ENCODE measurements around the gene SRGAP3. TPM values are rescaled to one million over a fixed set of nuclear protein-coding genes. Genes with fewer than 3 reads are reported as not detected.
"Not testable (repeated sequence)": the region's sequence is repeated elsewhere in the genome, so short reads cannot be mapped to it uniquely, and the experiment has no call there.

Gene SRGAP3
- total RNA-seq, 1 donor from 2014 or later: 7.1 TPM

DNA sequence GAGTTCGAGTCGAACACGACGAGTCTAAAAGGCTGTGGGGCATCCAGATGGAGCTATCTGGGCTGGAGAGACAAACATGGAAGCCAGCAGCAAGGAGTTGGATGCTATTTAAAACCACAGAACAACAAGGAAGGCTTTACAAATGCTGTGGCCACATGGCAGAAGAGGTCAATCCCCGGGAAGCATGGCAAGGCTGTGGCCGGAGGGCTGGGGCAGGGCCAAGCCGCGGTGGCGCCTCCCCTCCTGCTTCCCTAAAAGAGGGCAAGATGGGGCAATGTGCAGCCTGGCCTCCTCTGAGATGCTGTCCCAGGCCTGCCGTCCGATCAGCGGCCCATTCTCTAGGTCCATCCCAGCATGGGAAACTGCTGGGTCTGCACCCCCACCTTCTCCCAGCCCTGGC lies 139.1 kb downstream of the SRGAP3 start:
- DNase-seq: no peak

DNA sequence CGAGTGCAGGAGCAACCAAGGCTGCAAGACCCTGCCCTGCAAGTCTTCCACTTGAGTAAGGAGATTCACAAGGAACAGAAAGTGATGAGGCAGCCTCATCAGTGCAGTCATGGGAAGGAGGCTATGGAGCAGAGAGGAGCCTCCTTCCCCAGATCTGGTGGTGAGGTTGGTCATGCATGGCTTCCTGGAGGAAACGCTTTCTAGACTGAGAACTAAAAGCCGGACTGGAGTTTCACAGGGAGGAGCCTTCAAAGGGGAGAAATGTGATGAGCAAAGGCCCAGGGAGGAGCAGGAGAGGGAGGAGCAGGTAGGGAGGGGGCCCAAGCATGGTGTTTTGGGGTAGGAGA lies 139.9 kb downstream of the SRGAP3 start:
- no peak for DNase-seq

DNA sequence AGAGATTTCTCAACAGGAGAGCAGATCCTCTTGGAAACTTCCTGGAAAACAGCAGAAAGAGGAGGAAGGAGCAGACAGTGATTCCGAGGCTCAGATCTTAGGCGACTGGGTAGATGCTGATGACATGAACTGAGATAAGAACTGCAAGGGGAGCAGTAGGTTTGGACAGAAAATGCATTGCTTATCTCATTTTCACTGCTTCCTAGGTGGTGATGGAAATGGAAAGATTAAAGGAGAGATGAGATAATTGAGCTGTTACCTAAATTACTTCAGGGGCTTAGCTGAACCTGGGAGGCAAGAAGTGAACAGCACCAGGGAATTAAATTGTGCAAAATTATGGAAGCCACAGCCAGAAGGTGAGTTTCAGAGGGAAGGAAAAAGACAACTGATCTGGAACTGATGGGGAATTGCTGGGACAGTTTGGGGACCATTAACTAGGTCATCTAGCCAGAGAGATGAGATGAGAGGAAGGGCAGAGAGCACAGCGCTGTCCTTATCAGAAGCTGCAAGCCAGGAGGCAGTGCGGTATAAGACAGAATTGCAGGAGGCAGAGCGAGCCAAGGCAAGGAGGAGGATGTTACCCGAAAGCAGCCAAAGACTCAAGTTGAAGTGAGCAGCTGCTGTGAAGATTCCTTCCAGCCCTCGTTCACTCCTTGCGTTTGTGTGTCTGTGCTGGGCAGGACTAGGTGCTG lies 140.4 kb downstream of the SRGAP3 start:
- no peak for DNase-seq

DNA sequence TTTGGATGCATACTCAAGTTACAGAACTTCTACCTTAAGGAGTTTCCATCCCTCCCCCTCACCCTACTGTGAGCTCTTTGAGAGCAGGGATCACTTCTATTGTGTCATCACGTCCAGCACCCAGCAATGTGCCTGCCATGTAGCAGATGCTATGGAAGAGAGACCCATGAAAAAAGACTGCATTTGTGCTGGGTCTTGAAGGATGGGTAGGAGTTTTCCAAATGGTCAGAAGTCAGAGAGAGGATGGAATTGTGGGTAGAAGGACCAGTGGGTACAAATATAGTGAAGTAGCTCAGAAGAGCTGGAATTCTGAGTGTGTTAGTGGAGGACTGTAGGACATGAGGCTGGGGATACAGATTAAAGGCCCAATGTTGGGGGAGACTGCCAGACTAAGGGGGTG lies 141.7 kb downstream of the SRGAP3 start:
- DNase-seq: no peak

DNA sequence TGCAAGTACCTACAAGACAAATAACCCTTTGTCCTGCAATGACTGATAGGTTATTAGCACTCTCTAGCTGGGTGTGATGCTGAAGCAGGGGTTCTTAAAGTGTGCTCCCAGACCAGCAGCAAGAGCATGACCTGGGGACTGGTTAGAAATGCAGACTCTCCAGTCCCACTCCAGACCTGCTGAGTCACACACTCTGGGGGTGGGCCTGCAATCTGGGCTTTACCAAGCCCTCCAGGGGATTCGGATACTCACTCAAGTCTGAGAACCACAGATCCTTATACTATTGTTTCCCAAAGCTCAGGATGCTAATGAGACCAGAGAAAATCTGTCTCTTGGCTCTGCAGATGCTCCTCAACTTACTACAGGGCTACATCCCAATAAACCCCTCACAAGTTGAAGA lies 144.0 kb downstream of the SRGAP3 start:
- no peak for DNase-seq

DNA sequence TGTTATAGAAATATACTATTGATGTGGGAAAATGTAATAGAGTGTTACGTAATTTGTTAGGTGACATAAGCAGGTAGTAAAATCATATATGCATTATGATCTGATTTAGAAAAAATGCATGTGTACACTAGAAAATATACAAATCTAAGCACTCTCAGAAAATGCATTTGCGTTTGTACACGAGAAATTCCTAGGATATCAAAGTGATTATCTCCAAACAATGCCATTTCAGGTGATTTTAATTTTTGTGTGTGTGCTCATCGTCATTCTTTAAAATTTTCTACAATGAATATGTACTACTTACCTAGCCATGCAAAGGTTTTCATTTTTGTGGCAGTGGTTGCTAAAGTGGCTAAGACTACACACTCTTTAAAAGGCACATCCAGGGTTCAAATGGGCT lies 145.3 kb downstream of the SRGAP3 start:
- no peak for DNase-seq

DNA sequence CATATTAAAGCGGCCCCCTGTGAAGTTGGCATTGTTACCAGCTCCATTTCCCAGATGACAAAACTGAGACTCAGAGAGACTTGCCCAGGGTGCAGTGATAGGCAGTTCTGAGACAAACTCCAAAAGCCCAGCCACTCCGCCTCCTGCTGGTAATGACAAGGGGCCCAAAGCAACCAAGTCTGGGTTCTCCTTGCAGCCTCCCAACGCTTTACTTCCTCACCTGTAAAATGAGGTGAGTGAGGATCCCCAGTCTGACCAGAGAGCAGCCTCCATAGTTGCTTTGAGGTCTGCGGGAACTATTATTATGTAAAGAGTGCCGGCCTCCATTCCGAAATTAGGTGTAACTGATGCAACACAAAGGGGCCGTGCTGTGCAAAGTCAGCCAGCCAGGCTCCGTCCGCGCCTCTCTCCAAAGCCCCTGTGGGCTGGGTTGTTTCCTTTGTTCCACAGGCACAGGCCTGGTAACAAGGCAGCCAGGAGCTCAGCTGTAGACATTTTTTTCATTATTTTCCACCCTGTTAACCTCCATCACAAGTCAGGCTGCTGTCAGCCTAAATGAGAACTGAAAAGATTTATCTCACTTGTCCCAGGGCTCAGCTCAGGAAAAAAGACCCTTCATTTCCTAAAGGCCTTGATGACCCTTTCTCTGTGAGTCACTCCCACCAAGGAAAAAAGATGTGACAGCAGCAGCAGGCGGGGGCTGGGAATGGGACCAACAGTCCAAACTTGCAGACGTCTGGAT lies 147.0 kb downstream of the SRGAP3 start:
- DNase-seq: no peak

DNA sequence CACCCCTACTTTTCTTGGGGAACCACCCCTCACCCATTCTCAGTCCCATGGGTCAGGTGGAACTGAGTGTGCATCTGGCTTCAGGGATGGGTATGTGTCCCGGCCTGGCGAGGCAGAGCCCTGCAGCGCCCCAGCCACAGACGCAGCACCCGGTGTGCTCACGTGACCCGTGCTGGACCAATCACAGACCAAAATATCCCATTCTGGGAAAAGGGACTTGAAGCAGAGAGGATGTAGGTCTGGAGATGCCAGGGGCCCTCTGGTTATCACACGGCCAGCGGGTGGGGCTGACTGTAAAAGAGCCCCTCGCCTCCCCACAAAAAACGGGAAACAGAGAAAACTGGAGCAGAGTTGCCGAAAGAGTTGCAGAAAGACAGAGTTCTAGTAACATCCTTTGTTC lies 148.2 kb downstream of the SRGAP3 start:
- no peak for DNase-seq

DNA sequence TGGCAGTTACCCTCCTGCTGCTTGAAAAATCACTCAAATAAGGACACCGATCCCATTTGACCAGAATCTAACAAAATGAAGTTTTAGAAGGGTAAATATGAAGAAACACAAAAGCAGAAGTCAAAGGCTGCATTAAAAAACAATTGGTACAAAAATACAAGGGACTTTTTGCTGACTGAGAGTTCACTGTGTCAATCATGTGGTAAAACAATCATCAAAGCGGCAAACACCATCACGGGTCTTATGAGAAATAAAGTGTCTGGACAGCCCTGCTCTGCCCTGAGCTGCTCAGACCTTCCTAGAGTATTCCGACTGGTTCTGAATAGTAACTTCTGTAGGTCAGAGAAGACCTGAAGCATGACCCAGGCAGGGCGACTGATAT lies 148.9 kb downstream of the SRGAP3 start:
- DNase-seq: no peak

DNA sequence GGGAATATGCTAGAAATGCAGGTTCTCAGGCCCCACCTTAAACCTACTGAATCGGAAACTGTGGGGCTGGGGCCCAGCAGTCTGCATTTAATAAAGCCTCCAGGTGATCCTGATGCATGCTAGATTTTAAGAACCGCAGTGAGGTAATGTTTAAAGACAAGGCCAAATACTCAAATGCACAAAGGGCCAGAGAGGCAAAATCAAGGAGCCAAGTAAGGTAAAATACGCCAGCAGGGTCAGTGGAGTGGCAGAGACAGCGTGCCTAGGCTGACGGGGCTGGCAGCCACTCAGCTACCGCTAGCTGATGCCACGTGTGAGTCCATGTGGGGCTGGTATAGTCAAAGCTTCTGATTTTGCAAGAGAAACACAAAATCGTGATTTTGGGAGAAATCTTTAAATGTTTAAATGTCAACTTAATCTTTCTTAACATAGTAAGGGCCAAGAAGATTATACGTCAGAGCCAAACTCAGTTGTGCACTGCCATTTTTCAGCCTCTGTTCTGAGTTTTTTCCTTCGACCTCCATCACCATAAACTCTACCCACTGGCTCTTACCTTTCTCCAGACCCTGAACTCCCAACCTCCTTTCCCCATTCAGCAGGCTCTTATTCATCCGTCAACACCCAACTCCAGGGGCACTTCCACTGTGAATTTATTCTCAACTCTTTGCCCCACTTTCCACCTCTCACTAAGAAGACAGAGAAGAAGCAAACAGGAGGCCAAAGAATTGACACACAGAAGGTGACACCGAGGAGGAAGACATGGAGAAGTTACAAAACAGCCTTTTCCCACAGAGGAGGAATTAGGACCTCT lies 149.5 kb downstream of the SRGAP3 start:
- no peak for DNase-seq

DNA sequence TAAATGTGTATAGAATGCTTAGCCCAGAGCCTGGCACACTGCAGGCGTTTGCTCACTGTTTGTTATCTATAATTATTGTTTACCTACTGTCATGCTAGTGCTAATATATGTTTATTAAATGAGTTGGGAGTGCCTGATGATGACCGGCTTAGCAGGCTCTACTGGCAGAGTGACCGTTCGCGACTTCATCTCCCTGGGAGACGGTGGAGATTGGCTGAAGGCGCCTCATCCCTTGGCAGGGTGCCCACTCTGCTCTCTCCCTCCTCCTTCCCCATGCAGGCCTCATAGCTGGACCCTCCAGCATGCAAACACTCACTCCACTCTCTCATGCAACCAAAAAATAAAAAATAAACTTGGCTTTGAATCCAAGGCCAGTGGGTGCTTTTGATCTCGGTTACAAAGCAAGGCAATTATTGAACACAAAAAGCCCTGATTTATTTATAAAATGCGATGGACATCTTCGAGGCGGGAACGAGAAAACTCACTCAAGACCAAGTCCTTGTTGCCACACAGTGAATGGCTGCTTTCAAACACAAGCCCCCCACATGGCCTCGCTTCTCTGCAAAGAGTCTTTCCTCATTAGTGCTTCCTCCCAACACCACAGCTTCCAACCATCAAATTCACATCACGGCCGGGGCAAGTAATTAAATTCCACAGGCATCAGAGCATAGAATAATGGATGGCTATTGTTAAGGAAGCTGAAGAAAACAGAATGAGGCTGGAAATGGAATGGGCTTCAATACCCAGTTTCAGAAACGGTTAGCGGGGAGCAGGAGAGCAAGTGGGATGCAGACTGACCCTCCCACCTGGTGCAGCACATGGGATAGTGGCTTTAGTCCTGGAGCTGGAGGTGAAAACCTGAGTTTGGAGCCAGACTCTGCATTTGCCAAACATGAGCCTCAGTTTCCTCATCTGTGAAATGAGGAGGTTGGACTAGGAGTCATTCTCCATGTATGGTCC lies 150.4 kb downstream of the SRGAP3 start:
- DNase-seq: no peak

DNA sequence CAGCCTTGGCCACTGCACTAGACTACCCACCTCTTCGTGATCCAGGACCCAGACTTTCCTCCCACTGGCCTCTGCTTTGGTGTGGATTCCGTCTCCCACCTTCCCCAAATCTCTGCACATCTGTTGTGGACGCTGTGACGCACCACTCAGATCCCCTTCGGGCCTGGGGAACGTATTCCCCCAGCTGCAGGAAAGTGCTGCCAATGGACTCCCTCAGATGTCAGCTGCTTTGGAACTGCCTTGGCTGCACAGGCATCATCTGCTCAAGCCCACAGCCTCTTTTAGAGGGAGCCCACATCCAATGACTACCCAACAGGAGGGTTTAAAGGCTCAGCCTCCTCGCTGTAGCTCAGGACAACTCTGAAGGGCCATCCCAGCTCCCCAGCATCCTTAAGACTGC lies 152.0 kb downstream of the SRGAP3 start:
- DNase-seq: no peak

DNA sequence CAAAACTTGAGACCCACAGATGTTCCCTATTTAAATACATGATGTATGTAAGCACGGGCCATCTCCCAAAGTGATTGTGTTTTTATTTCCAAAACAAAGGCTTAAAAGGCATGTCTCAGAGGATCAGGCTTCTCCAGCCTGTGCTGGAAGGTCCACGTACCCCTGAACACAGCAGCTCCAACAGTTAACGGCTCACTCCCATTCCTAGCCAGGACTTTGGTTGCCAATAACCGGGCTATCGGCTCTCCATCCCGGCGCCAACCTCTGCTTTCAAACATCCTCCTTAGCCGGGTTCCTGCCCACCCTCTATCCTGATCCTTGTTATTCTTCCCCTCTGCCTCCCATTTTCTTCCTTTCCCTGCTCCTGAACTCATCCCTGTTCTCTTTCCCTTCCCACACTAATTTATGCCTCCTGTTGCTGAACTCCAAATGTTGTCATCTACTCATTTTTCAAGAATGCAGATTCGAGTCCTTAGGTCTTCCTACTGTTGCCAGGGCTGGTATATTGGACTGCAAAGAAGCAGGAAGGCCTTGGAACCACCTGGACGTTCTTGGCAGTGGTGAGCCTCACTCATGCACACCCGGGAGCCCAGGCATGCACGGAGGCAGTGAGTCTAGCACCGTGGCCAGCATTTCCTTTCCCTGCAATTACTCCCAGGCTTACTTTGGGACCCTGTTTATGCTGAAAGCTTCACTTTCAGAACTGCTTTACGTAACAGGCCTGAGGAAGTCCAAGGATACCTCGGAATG lies 157.8 kb downstream of the SRGAP3 start:
- no peak for DNase-seq

DNA sequence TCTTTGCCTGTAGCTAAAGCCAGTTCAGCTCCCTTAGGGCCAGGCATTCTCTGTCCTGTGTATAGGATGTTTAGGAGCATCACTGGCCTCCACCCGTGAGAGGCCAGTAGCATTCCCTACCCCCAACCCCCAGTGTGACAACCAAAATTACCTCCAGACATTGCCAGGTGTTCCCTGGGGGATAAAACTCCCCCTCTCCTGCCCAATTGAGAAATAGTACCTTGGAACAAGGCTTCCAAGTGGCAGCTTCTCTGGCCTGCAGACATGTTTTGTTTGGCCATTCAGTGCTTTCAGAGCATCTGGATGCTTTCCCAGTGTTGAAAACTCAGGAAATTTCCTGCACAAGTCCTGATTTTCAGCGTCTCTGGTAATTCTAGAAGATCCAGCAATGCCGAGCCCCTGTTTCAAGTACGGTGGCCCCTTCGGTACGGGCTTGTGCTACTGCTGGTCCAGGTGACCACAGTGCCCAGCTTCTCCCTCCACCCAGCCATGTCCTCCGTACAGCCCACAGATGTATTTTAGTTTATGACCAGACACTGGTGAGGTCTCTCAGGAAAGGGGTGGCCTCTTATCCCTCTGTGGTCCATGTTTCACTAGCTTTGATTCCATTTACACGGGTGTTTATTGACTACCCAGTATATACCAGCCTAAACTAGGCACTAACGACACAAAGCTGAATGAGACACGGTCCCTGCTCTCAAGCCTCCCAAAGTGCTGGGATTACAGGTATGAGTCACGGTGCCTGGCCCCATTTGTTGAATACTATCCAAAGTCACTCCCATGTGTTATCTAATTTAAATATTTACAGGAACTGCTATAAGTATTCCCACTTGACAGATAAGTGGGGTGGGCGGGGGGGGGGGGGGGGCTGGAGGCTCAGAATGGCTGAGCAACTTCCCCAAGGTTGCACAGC lies 160.7 kb downstream of the SRGAP3 start:
- no peak for DNase-seq

DNA sequence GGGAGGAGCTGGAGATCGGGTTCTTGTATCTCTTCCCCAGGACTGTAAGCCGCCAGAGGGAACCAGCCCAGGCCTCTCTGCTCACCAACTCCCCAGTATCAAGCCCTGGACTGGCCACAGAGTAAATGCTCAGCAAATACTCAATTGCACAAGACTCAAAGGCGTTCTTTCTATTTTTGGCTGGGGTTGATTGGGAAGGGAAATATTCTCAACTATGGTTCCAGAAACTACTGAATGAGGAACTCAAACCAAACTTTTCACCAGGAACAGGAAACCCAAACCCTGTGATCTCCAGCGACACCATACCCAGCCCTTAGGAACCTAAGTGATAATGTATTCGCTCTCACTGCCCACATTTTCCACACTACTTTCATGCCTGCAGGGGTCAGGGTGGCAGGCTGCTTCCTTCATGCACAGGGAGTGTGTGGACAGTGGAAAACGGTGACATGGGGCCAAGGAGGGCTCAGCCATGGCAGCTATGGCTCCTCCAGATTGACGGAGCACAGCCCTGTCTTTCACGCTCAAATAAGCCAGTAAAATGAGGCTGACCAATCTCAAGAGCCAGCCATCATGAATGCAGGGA lies 161.5 kb downstream of the SRGAP3 start:
- DNase-seq: no peak

DNA sequence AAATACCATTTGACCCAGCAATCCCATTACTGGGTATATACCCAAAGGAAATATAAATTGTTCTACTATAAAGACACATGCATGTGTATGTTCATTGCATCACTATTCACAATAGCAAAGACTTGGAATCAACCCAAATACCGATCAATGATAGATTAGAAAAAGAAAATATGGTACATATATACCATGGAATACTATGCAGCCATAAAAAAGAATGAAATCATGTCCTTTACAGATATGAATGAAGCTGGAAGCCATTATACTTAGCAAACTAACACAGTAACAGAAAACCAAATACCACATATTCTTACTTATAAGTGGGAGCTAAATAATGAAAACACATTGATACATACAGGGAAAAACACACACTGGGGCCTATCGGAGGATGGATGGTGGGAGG lies 164.0 kb downstream of the SRGAP3 start:
- not testable (repeated sequence) for DNase-seq

DNA sequence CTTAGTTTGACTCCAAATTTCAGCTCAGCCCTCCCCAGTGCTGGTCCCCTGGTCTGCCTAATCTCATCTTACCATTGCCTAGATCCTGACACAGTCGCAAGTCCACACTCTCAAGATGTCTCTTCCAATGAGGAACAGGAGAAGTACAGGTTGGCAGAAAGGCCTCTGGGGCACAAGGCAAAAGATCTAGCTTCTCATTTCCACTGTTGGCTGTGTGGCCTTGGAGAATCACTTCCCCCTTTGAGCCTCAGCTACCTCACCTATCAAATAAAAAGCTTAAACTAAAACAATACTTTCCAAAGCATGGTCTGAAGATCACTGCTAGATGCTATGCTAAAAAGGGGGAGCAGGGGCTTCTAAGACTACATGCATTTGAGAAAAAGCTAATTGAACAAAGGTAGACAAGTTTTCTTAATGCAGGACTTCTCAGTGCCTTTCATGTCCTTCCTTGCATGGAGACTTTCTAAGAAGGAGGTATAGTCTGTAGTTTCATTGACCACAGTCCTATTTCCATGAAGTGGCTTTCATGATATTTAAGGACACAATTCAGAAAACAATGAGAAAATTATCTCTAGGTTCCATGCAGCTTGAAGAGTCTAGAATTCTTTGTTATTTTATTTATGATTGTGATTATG lies 168.1 kb downstream of the SRGAP3 start:
- DNase-seq: no peak

DNA sequence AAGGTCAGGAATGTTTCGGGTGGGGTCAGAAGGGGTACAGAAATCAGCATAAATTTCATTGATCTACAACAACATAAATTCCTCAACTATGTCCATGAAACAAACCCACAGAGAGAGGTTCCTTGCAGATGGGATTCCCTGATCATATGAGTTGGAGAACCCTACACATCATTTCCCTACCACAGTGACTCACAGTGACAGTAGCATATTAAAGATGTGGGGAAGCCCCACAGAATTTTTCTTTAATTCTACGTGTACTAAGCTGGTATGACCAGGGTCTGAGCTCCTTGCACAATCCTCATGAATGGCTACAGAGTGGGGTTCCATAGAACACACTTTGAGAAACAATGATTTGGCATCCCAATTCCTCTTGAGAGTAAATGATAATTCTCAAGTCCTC lies 169.3 kb downstream of the SRGAP3 start:
- no peak for DNase-seq

DNA sequence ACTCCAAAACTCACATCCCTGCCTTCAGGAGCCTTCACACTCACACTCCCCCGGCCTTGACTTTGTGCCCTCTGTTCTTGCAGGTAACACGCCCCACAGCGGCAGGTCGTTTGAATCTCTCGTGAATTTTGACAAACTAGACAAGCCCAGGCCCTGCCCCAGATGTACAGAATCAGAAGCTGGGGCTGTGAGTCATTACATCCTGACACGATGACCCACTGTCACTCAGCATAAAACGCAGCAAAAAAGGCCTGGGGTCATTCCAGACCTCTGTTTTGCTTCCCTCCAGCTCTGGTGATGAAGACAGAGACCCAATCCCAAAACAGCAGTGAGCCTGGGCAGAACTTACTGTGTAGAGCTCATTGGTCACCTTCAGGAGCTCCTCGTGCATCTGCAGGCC lies 169.8 kb downstream of the SRGAP3 start:
- no peak for DNase-seq
